Measurements from ENCODE around the gene BTNL8. TPM values are rescaled to one million over a fixed set of nuclear protein-coding genes. Genes with fewer than 3 reads are reported as not detected.

The BTNL8 gene
- polyA plus RNA-seq, 1 experiment = not detected

DNA sequence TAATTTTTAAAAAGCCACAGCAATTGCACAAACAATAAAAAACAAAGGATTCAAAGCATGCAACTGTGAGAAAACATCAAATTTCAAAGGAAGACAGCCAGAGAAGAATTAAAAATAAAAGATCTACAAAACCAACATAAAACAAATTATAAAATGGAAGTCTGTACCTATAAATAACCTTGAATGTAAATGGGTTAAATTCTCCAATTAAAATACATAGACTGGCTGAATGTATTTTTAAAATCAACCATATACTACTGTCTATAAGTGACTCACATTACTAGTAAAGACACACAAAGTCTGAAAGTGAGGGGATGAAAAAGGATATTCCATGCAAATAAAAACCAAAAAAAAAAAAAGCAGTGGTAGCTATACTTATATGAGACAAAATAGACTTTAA lies 33.7 kb downstream of the BTNL8 start:
- Histone ChIP-seq H3K36me3 (ENCODE audit: control insufficient read depth, insufficient read depth, low read length) (no peaks in the 10 kb centered on the region), H3K4me3 (ENCODE audit: low read depth, low read length) (no peak overlapping the region), H3K27me3 (ENCODE audit: control insufficient read depth, insufficient read depth, low read length) (no peaks in the 10 kb centered on the region)
- no peak for DNase-seq (ENCODE audit: low read depth)
- ChIA-PET CTCF (no interaction called here), POLR2A (no interaction called here)
- TF ChIP-seq, protein P1, sequence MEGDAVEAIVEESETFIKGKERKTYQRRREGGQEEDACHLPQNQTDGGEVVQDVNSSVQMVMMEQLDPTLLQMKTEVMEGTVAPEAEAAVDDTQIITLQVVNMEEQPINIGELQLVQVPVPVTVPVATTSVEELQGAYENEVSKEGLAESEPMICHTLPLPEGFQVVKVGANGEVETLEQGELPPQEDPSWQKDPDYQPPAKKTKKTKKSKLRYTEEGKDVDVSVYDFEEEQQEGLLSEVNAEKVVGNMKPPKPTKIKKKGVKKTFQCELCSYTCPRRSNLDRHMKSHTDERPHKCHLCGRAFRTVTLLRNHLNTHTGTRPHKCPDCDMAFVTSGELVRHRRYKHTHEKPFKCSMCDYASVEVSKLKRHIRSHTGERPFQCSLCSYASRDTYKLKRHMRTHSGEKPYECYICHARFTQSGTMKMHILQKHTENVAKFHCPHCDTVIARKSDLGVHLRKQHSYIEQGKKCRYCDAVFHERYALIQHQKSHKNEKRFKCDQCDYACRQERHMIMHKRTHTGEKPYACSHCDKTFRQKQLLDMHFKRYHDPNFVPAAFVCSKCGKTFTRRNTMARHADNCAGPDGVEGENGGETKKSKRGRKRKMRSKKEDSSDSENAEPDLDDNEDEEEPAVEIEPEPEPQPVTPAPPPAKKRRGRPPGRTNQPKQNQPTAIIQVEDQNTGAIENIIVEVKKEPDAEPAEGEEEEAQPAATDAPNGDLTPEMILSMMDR (IDR thresholded peaks at IDR 0.05; ENCODE audit: insufficient read depth, low read depth, low read length) = no peak

DNA sequence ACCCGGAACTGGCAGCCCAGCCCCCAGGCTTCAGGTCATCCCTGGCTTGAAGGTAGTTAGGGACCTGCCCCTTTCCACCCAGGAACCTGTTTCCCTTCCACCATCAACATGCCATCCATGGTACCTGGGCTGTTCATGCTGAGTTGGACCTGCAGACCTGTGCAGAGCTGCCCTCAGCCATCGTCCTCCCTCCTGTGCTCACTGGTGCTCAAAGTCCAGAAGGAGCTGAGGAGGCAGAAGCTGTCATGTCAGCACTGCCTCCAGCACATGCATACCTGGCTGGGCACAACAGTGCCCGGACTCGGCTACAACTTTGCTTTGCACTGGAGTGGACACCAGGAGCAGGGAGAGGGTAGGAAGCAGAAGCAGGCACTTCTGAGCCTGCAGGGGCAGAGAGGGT lies 36.2 kb downstream of the BTNL8 start:
- H3K36me3 ChIP-seq (ENCODE audit: control insufficient read depth, insufficient read depth, low read length) = no peaks in the 10 kb centered on the region
- H3K27me3 ChIP-seq (ENCODE audit: control insufficient read depth, insufficient read depth, low read length) = no peaks in the 10 kb centered on the region
- ChIA-PET POLR2A (no interaction called here), CTCF (no interaction called here)
- H3K4me3 ChIP-seq (ENCODE audit: low read depth, low read length) = no peak overlapping the region
- DNase-seq (ENCODE audit: low read depth) = no peak
- TF ChIP-seq, protein P1 (IDR thresholded peaks at IDR 0.05; ENCODE audit: insufficient read depth, low read depth, low read length) = no peak

DNA sequence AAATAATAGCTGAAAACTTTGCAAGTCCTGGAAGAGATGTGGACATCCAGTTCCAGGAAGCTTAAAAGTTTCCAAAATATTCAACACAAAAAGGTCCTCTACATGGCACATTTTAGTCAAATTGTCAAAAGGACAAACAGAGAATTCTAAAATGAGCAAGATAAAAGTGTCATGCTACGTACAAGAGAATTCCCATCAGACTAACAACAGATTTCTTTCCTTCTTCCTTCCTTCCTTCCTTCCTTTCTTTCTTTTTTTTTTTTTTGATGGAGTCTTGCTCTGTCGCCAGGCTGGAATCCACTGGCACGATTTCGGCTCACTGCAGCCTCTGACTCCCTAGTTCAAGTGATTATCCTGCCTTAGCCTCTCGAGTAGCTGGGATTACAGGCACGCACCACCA lies 39.3 kb downstream of the BTNL8 start:
- no peaks in the 10 kb centered on the region for H3K36me3 ChIP-seq (ENCODE audit: control insufficient read depth, insufficient read depth, low read length)
- TF ChIP-seq, protein P1 (IDR thresholded peaks at IDR 0.05; ENCODE audit: insufficient read depth, low read depth, low read length) = no peak
- CTCF ChIA-PET = no interaction called here
- no peaks in the 10 kb centered on the region for H3K27me3 ChIP-seq (ENCODE audit: control insufficient read depth, insufficient read depth, low read length)
- H3K4me3 ChIP-seq (ENCODE audit: low read depth, low read length) = no peak overlapping the region
- DNase-seq (ENCODE audit: low read depth) = no peak
- POLR2A ChIA-PET = no interaction called here

DNA sequence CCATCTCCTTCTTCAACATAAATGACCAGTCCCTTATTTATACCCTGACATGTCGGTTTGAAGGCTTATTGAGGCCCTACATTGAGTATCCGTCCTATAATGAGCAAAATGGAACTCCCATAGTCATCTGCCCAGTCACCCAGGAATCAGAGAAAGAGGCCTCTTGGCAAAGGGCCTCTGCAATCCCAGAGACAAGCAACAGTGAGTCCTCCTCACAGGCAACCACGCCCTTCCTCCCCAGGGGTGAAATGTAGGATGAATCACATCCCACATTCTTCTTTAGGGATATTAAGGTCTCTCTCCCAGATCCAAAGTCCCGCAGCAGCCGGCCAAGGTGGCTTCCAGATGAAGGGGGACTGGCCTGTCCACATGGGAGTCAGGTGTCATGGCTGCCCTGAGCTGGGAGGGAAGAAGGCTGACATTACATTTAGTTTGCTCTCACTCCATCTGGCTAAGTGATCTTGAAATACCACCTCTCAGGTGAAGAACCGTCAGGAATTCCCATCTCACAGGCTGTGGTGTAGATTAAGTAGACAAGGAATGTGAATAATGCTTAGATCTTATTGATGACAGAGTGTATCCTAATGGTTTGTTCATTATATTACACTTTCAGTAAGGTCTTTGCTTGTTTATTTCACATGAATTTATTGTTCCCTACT lies 51.5 kb downstream of the BTNL8 start:
- Histone ChIP-seq H3K36me3 (ENCODE audit: control insufficient read depth, insufficient read depth, low read length) (no peaks in the 10 kb centered on the region), H3K27me3 (ENCODE audit: control insufficient read depth, insufficient read depth, low read length) (no peaks in the 10 kb centered on the region), H3K4me3 (ENCODE audit: low read depth, low read length) (no peak overlapping the region)
- TF ChIP-seq, protein P1 (IDR thresholded peaks at IDR 0.05; ENCODE audit: insufficient read depth, low read depth, low read length) = no peak
- POLR2A ChIA-PET = no interaction called here
- CTCF ChIA-PET = no interaction called here
- no peak for DNase-seq (ENCODE audit: low read depth)

DNA sequence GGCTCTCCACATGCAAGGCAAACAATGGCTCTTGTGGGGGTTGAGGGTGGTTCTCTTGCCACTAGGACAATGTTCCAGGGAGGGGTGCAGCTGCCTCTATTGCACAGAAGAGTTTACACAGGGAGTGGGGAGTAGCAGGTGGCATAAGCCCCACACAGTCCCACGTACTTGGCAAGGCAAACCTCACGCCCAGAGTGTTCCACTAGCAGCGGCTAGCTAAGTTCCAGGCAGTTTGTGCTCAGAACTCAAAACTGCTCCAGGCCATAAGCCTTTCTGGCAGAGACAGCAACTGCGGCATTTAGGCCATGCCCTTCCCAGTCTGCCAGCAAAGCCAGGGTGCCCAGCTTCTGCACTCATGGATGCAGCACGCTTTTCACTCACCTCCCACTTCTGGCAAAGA lies 60.7 kb downstream of the BTNL8 start:
- Histone ChIP-seq H3K27me3 (ENCODE audit: control insufficient read depth, insufficient read depth, low read length) (no peaks in the 10 kb centered on the region), H3K36me3 (ENCODE audit: control insufficient read depth, insufficient read depth, low read length) (no peaks in the 10 kb centered on the region), H3K4me3 (ENCODE audit: low read depth, low read length) (no peak overlapping the region)
- POLR2A ChIA-PET = no interaction called here
- CTCF ChIA-PET = interaction anchor here (1.6 kb wide), 1 partner anchor 10 kb away, joined by 3 read pairs; no protein-coding TSS in a partner anchor
- TF ChIP-seq, protein P1 (IDR thresholded peaks at IDR 0.05; ENCODE audit: insufficient read depth, low read depth, low read length) = no peak
- DNase-seq (ENCODE audit: low read depth) = no peak

Data from BJ (cell line).